HG03108 (cell line): ENCODE data around the gene STK4.

ENCODE experiments used
- ATAC-seq: cut with Tn5 transposase; IDR thresholded peaks from one replicate; pipeline ENCODE4 v1.9.1; 2021; ENCODE audit warnings: moderate library complexity; ENCODE audit not compliant: unreplicated experiment

STK4 gene

GRCh38 chr20:45104786-45105185 is 138.5 kb downstream of the STK4 start:
- no peak for ATAC-seq

GRCh38 chr20:45105317-45105716 is 139.0 kb downstream of the STK4 start:
- ATAC-seq, result no peak

- ATAC-seq, result no peak
Observed at GRCh38 chr20:45109634-45110033, 143.3 kb downstream of the STK4 start.

DNA sequence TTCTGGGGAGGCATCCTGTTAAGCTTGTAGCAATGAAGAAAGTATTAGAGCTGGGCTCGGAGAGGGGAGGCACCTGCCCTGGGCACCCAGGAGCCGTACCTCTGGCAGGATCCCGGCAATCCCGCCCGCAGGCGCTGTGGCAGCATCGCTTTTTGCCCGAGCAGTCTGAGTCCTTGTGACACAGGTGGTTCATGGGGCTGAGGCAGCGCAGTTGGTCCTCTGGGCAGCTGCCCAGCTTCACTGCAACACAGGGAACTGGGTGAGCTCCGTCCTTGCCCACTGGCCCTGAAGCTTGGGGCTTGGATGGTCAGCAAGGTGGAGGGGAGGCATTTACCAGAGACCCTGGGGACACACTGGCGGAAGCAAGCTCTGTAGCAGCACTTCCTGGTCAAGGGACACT is 144.0 kb downstream of the STK4 start:
- ATAC-seq, result no peak

DNA sequence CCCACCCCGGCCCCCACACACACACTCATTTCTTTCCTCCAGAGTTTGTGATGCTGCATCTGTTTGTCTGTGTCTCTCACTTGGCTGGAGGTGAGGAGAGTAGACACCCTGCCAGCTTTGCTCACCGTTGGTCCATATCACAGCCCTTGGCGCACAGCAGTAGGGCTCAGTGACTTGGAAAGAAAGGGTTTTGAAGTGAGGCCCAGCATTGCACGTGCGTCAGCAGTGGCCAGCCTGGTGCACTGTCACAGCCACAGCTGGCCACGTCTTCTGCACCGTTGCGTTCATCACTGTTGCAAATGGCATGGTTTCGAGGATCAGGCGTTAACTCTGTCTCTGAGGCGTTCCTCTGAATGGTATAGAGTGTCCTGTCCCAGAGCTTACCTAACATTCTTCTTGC is 145.0 kb downstream of the STK4 start:
- ATAC-seq, result no peak

DNA sequence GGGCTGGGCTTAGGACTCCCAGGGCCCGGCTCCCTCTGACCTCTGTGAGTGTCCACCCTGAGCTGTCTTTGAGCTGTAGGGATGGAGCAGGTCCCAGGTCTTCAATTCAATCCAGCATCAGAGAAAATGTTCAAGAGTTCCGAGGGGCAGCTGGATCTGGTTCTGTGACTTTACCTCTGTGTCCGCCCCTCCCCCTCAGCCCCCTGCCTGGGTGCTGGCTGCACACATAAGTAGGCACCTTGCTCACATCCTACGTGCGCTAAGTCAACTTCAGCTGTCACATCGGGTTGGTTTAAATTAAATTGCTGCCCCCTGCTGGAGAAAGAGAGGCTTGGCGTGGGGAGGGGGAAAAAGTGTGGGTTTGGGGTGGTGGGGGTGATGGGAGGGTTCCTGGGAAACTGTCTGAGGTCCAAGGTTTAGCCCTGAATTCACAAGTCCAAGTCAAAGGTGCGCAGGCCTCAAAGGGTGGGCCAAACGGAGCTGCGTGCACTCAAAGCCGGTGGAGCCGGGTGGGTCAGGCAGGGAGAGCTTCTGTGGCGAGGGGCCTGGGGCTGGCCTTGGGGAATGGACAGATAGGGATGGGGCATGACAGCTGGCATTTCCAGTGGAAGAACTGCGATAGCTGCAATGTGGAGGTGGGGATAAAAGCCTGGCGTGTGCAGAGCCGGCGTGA is 145.6 kb downstream of the STK4 start:
- ATAC-seq, result no peak

DNA sequence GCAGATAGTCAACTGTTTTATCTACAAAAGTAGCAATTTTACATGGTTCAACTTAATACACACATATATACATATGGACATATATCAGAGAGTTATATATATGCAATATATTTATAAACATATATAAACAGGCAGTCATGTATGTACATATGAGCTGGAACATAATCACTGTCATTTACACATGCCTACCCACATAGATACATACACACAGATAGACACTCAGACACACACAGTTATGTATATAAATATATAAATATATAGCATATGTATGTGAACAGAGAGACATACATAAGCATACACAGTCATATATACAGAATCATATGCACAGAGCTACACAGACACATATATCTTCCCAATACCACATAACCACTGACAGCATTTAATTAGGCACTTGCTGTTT is 146.4 kb downstream of the STK4 start:
- ATAC-seq, result no peak

DNA sequence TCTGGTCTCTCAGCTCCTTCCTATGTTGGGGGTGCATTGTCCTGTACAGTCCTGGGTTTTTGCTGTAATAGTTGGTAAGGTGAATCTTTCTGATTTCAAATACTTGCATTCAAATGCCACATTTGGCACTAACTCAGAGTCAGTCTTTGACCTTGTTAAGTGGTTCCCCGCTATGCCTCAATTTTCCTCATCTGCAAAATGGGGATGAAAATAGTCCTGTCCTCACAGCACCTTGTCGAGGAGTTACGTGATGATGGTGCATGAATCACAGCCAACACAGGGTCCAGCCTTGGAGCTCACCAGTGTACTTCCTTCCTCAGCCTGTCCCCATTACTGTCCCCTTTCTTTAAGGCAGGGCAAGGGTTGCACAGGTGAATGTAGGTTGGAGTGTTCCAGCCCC is 147.6 kb downstream of the STK4 start:
- ATAC-seq, result no peak

DNA sequence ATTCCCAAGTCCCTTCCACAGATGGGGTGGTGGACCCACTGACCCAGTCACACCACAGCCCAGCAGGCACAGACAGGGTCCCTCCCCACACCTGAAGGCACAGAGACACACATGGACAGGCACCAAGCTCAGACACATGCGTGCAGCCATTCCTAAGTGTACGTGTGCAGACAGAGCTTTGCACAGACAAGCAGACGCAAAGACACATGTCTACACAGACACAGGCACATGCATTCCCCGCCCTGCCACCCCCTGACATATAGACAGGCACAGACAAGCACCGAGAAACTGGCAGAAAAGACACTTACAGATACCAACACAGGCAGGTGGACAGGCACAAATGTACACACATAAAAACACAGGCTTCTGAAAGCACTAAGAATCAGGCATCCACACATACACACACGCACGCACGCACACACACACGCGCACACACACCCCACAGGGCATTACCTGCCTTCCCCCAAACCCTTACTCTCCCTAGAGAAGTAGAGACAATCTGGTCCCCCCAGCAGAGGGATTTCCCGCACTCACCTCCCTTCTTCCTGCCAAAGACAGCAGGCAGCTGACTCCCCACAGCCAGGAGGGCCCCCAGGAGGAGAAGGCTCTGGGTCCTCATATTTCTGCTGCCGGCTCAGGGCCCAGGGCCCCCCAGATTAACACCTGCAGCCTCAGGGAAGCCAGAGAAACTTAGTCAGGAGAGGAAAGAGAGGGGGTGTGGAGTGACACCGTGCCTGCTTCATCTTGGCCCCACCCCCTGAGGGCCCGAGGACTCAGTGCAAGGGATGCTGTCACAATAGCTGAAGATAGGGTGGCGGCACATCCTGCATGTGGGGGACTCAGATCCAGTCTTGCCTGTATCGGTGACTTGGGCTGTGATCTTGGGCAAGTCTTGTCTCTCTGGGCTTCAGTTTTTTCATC is 148.4 kb downstream of the STK4 start, which contains the start of gene WFDC5:
TSS of gene WFDC5 (minus strand) at position 710 of the 921 bp plus-strand sequence. CDS start at position 619, 91 bp downstream.
- no peak for ATAC-seq

DNA sequence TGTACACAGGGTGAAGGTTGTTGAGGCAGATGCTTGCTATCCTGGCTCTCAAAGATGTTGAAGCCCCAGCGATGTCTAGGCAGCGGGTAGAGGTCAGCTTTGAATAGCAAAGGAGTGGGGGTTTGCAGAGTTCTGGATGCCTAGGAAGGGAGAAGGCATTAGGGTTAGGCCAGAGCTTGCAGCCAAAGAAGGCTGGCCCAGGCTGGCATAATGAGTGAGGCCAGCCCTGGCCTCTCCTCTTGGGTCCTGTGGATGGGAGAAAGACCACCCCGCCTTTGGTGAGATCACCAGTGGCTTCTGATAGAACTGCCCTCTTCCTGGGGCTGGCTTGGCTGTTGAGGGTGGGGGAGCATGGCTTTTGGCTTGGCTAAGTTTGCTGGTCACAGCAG is 149.1 kb downstream of the STK4 start:
- no peak for ATAC-seq

- no peak for ATAC-seq
Observed at GRCh38 chr20:45115829-45116228, 149.5 kb downstream of the STK4 start.

DNA sequence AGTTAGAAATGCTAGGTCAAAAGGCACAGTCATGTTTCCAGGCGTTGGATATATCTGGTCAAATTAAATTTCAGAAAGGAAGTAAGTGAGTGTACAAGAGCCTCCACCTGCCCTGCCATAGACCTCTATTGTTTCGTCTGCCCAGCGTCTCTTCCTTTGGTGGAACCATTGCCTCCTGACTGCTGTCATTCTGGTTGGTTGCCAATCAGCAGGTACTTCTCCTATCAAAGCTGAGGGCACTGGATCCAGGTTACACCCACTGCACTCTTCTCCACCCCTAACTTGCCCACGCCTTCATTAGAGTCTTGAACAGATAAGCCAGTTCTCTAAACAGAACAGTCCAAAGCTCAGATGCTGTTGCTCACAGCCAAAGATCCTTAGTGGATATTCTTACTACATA is 151.3 kb downstream of the STK4 start:
- no peak for ATAC-seq

GRCh38 chr20:45118028-45118427 is 151.7 kb downstream of the STK4 start:
- no peak for ATAC-seq

DNA sequence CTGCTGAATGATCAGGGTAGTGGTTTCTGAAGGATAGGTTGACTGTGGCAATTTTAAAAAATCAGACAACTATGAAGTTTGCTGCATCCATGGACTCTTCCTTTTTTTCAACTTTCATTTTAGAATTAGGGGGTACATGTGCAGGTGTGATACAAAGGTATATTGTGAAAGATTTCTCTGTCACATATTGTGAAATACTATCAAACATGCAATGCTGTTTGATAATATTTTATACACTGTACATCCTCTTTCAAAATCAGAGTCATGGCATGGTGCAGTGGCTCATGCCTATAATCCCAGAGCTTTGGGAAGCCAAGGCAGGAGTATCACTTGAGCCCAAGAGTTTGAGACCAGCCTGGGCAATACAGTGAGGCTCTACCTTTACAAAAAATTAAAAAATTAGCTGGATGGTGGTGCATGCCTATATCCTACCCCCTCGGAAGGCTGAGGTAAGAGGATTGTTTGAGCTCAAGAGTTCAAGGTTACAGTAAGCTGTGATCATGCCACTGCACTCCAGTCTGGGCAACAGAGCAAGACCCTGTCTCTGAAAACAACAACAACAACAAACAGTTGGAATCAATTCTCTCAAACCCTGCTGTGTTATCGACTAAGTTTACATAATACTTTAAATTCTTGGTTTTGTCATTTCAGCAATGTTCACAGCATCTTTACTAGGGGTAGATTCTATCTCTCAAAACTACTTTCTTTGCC is 153.4 kb downstream of the STK4 start:
- no peak for ATAC-seq

DNA sequence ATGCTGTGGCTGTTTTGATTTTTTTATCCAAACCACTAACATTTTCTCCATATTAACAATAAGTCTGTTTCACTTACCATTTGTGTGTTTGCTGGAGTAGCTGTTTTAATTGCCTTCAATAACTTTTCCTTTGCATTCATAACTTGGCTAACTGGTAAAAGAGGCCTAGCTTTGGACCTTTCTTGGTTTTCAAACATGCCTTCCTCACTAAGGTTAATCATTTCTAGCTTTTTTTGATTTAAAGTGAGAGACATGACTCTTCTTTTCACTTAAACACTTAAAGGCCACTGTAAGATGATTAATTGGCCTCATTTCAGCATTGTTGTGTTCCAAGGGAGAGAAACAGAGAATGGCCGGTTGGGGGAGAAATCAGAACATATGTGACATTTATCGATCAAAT is 155.1 kb downstream of the STK4 start:
- ATAC-seq, result no peak

GRCh38 chr20:45124365-45124764 is 158.1 kb downstream of the STK4 start, which contains the start of gene WFDC12:
WFDC12 (minus strand) TSS chr20:45124465; CDS start chr20:45124447, 18 bp downstream.
- no peak for ATAC-seq

DNA sequence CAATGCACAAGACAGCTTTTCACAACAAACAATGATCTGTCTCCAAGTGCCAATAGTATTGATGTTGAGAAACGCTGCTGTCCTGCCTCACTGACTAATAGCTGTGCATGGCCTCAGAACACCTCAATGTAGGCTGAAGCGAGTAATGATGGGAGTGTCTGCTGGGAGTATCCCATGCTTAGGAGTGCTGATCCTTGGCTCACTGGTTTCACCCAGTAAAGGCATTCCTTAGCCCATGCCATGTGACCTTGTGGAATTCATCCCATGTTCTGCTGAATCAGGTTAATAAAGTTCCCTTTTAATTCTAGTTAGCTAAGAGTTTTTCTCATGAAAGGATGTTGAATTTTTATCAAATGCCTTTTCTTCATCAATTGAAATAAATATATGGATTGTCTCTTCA is 161.8 kb downstream of the STK4 start:
- ATAC-seq, result no peak
